Stimulated activated CD8-positive, alpha-beta memory T cell treated with anti-CD3 and anti-CD28 coated beads, Interleukin-15, amount 100 ng/mL, for 48 hours (primary cell): ENCODE results near the gene BTNL9.
"Not testable (repeated sequence)": the region's sequence is repeated elsewhere in the genome, so short reads cannot be mapped to it uniquely, and the experiment has no call there.

Source experiments
- DNase-seq, 2 donors: peaks; one replicate each; pipeline ENCODE4 v3.0.0-alpha.2; 2020; ENCODE audit warnings: low read depth in 2 of 2

BTNL9 gene

DNA sequence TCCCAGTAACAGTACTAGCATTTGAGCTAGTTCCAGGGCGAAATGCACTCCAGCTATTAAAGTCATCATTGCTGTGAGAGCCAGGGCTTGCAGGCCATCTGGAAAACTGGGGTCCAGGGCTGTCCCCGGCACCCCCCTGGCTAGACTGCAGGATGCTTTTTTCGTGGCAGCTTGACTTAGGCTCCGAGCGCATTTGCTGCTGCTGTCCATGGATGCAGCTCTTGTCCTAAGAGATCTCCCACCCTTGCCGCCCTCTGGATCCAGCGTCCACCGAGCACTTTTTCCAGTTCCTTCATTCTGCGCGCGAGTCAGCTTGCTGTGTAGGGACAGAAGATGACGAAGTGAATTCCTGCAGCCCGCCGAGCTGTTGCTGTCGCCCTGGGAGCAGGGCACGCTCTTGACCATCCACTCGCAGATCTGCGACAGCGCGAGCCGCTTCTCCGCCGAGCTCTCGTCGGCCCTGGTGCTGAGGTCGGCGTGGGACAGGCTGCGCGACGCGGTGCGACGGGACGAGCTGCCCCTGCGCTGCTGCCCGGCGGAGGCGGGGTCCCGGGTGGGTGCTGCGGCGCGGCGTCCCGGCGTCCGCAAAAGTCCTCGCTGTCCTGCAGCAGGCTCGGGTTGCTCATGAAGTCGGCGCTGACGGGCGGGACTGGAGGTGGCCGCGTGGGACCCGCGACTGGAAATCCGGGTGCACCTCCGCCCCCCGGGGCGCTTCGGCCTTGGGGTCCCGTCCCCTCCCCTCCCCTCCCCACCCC is 60.2 kb downstream of the BTNL9 start:
- DNase-seq: no peak

- not testable (repeated sequence) for DNase-seq
Measured at GRCh38 chr5:181101030-181101641, 61.1 kb downstream of the BTNL9 start.

GRCh38 chr5:181101930-181102674 is 62.0 kb downstream of the BTNL9 start:
- not testable (repeated sequence) for DNase-seq

GRCh38 chr5:181104259-181104568 is 64.1 kb downstream of the BTNL9 start:
- DNase-seq: not testable (repeated sequence)

DNA sequence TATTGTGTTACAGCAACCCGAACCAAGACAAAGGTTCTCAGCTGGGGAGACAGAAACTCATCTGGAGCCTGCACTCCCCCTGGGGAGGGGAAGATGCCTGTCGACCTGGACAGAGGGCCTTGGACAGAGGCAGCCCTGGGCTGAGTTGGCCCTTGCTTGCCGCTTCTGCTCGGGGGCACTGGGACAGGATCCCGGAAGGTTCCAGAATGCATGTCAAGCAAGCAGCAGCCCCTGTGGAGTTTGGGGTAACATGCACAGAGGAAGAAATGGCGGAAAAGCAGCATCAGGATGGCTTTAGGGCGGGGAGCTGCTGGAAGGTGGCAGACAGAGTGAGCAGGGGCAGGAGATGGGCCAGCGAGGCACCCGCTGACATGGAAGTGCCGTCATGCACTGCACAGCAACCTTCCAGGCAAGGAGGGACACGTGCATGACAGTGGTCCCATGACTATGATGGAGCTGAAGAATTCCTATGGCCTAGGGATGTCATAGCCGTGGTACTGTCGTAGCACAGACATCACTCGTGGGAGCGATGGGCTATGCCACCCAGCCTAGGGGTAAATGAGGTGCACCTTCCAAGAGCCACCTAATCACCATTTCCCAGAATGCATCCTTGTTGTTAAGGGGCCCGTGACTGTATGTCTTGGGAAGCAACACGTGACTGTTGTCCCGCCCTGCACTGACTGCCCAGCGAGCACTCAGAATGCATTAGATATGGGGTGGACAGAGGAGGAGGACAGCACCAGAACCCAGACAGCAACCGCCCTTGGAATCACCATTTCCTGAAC is 64.7 kb downstream of the BTNL9 start:
- DNase-seq: not testable (repeated sequence)

GRCh38 chr5:181105391-181106025 is 65.4 kb downstream of the BTNL9 start:
- DNase-seq: no peak

GRCh38 chr5:181107699-181108098 is 67.6 kb downstream of the BTNL9 start:
- no peak for DNase-seq

DNA sequence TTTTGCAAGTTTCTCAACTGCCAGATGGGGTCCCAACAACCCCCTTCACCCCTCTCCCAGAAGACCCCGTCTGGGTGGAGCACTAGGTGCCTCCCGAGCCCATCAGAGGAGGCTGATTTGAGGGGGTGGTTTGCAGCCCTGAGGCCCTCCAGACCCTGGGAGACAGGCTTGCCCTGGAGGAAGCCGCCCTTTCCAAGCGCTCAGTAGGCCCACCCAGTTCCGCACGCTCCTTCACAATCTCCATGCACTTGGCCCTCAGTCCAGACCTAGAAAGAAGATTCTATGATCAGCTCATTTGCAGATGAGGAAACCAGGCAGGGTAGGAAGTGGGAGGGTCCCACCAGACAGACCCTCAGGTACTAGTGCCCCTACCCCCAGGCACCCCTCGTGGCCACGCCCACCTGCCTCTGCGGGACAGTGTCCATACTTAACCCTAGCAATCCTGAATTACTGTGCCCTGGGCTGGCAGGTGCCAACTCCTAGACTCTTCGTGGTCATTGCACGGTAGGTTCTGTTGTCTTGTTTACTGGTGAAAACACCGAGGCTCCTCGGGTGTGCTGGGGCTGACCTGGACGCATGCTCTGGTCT is 68.6 kb downstream of the BTNL9 start:
- no peak for DNase-seq

DNA sequence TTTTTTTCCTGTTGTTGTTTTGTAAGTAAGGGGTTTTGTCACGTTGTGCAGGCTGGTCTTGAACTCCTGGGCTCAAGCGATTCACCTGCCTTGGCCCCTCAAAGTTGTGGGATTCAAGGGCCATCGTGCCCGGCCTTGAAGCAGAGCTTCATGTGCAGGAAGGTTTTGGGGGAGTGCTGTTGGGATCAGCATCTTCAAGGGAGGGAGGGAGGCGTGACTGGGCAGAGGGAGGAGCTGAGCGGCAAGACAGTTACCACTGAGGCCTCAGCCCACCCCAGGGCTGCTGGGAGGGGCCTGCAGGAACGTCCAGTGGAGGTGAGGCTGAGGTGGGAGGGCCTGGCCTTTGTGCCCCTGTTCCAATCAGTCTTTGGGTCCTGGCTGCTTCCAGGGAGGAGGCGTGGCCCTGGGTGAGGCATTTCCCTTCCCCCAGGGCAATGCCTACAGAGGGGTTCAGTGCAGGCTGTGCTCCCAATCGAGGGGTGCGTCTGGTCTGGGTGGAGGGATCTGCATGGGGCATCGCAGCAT is 69.5 kb downstream of the BTNL9 start:
- no peak for DNase-seq

GRCh38 chr5:181111010-181111409 is 70.9 kb downstream of the BTNL9 start:
- no peak for DNase-seq
